ENCODE data around the gene PSD.

Gene PSD

DNA sequence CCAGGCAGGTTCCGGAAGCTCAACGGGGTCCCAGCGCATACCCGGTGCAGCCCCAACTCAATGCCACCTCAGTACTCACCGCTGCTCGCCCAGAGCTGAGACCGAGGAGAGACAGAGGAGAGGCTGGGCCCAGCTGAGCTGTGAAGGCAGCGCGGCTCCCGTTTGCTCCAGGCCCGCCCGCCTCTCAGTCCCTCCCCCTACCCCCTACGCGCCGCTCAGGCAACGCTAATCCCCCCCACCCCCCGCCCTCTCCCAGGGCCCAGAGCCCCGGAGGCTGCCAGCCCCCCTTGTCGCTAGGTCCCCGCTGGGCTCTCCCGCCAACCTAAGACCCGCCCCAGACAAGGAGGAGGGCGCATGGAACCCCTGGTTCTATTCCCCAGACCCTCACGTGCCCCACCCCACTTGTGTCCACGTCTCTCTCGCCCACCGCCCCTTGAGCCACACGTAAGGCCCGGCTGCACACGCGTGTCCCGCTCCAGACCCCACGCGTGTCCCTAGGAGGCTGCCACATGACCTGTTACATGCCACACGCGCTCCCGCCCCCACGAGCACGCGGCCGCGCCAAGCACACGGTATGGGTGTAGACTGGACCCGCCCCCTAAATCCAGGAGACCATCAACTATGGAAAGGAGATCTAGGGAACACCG, at the start of gene PSD:
TSS of gene PSD (minus strand) at position 164 of the 647 bp plus-strand sequence. CDS start 1,747 bp downstream, outside the sequence.
- H3K4me2 ChIP-seq = peak within 1 kb of the TSS; percentile 87
- peak within 1 kb of the TSS; percentile 77 for H2AFZ ChIP-seq (ENCODE audit: low read depth)
- no peak within 1 kb of the TSS for H3K27ac ChIP-seq
- H3K4me1 ChIP-seq (ENCODE audit: low read depth, poor library complexity, severe bottlenecking) = peaks cover 17% of the 10 kb centered on the region
- no peaks in the 10 kb centered on the region for H4K20me1 ChIP-seq (ENCODE audit: insufficient read depth)
- TF ChIP-seq, protein P1, sequence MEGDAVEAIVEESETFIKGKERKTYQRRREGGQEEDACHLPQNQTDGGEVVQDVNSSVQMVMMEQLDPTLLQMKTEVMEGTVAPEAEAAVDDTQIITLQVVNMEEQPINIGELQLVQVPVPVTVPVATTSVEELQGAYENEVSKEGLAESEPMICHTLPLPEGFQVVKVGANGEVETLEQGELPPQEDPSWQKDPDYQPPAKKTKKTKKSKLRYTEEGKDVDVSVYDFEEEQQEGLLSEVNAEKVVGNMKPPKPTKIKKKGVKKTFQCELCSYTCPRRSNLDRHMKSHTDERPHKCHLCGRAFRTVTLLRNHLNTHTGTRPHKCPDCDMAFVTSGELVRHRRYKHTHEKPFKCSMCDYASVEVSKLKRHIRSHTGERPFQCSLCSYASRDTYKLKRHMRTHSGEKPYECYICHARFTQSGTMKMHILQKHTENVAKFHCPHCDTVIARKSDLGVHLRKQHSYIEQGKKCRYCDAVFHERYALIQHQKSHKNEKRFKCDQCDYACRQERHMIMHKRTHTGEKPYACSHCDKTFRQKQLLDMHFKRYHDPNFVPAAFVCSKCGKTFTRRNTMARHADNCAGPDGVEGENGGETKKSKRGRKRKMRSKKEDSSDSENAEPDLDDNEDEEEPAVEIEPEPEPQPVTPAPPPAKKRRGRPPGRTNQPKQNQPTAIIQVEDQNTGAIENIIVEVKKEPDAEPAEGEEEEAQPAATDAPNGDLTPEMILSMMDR (conservative IDR thresholded peaks at IDR 0.05; ENCODE audit: low read depth, low read length) = no peak
- no peaks in the 10 kb centered on the region for H3K36me3 ChIP-seq (ENCODE audit: insufficient read depth)
- no peaks in the 10 kb centered on the region for H3K79me2 ChIP-seq (ENCODE audit: insufficient read depth, low read depth)
- H3K4me3 ChIP-seq (IDR thresholded peaks at IDR 0.05; ENCODE audit: insufficient read depth, low read depth, low read length) = no peak within 1 kb of the TSS
- H3K9ac ChIP-seq = no peak within 1 kb of the TSS
- H3K27me3 ChIP-seq (ENCODE audit: insufficient read depth, low read depth) = peaks cover 33% of the 10 kb centered on the region

DNA sequence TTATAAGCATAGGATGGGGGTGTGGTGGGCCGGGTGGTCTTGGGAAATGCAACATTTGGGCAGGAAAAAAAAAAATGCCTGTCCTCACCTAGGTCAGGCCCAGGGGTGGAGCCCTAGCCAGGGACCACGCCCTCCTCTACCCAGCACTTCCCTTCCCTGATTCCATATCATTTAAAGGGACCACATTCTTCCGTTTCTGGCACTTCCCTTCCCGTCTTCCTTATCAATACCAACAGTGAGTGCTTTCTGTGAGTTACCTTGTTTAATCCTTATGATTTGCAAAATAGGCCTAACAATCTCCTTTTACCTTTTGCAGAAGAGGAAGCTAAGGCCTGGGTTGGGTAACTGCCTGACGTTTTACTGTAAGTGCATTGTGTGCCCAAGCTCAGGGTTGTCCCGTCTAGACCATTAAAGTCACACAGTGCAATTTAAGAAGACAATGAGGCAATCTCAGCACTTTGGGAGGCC, 49.4 kb upstream of the PSD start:
- H3K4me2 ChIP-seq = no peak overlapping the region
- H3K9ac ChIP-seq = no peak overlapping the region
- TF ChIP-seq, protein P1 (conservative IDR thresholded peaks at IDR 0.05; ENCODE audit: low read depth, low read length) = no peak
- H3K4me3 ChIP-seq (IDR thresholded peaks at IDR 0.05; ENCODE audit: insufficient read depth, low read depth, low read length) = no peak overlapping the region
- no peaks in the 10 kb centered on the region for H4K20me1 ChIP-seq (ENCODE audit: insufficient read depth)
- no peak overlapping the region for H2AFZ ChIP-seq (ENCODE audit: low read depth)
- no peaks in the 10 kb centered on the region for H3K36me3 ChIP-seq (ENCODE audit: insufficient read depth)
- no peak overlapping the region for H3K27ac ChIP-seq
- H3K79me2 ChIP-seq (ENCODE audit: insufficient read depth, low read depth) = no peaks in the 10 kb centered on the region
- H3K4me1 ChIP-seq (ENCODE audit: low read depth, poor library complexity, severe bottlenecking) = no peaks in the 10 kb centered on the region
- no peaks in the 10 kb centered on the region for H3K27me3 ChIP-seq (ENCODE audit: insufficient read depth, low read depth)

DNA sequence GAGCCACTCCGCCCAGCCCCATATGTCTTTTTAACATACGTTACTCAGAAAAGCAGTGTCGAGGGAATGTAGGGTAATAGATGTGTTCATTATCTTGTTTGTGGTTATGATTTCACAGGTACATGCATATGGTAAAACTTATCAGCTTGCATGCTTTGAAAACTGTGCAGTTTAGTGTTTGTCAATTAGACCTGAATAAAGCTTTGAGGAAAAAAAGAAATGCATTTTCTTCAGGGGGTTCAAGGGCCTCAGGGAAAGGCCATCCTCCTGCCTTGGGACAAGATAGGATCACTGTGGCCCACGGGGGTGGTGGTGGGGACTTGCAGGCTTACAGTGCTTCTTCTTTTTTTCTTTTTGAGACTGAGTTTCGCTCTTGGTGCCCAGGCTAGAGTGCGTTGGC, 48.7 kb upstream of the PSD start:
- Histone ChIP-seq H3K4me3 (IDR thresholded peaks at IDR 0.05; ENCODE audit: insufficient read depth, low read depth, low read length) (no peak overlapping the region), H3K27ac (no peak overlapping the region), H3K27me3 (ENCODE audit: insufficient read depth, low read depth) (no peaks in the 10 kb centered on the region), H3K79me2 (ENCODE audit: insufficient read depth, low read depth) (no peaks in the 10 kb centered on the region), H4K20me1 (ENCODE audit: insufficient read depth) (no peaks in the 10 kb centered on the region), H3K36me3 (ENCODE audit: insufficient read depth) (no peaks in the 10 kb centered on the region), H3K4me2 (no peak overlapping the region), H3K4me1 (ENCODE audit: low read depth, poor library complexity, severe bottlenecking) (peaks cover 6% of the 10 kb centered on the region), H2AFZ (ENCODE audit: low read depth) (no peak overlapping the region), H3K9ac (no peak overlapping the region)
- TF ChIP-seq, protein P1 (conservative IDR thresholded peaks at IDR 0.05; ENCODE audit: low read depth, low read length) = no peak

DNA sequence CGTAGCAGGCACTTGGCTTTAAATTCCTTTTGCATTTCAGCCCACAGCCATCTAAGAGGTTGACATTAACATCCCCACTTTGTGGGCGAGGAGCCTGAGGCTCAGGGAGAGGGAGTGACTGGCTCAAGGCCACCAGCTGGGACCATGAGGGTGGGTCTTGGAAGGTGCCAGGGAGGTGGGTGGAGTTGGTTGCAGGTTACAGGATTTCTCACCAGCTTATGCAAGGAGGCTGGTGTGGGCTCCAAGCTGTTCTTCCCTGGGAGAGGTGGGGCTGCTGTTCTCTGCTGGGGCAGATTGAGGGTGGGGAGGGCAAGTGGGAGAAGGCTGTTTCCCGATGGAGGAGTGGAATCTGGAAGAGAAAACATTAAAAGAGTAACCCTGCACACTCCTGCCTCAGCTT, 46.9 kb upstream of the PSD start:
- Histone ChIP-seq H3K27me3 (ENCODE audit: insufficient read depth, low read depth) (no peaks in the 10 kb centered on the region), H3K9ac (no peak overlapping the region), H3K27ac (no peak overlapping the region), H2AFZ (ENCODE audit: low read depth) (no peak overlapping the region), H3K4me3 (IDR thresholded peaks at IDR 0.05; ENCODE audit: insufficient read depth, low read depth, low read length) (no peak overlapping the region), H3K4me2 (no peak overlapping the region), H3K36me3 (ENCODE audit: insufficient read depth) (no peaks in the 10 kb centered on the region), H4K20me1 (ENCODE audit: insufficient read depth) (no peaks in the 10 kb centered on the region), H3K79me2 (ENCODE audit: insufficient read depth, low read depth) (no peaks in the 10 kb centered on the region), H3K4me1 (ENCODE audit: low read depth, poor library complexity, severe bottlenecking) (peaks cover 20% of the 10 kb centered on the region)
- TF ChIP-seq, protein P1 (conservative IDR thresholded peaks at IDR 0.05; ENCODE audit: low read depth, low read length) = no peak
